K562 (cell line): ENCODE measurements around the gene HYAL3. TPM values are rescaled to one million over a fixed set of nuclear protein-coding genes. Genes with fewer than 3 reads are reported as not detected.

Source experiments
- BRD4 ChIP-seq: fragments of 200-600 bp; sonication (generic); IDR thresholded peaks from 2 replicates; pipeline ENCODE4 v1.6.1; 2017; ENCODE audit warnings: inconsistent platforms
- DNMT1 ChIP-seq: fragments of 450-650 bp; IDR thresholded peaks from 2 replicates; pipeline ENCODE4 v1.6.1; 2016; ENCODE audit warnings: antibody characterized with exemption, mild to moderate bottlenecking
- GATAD2A ChIP-seq: fragments of 450-650 bp; IDR thresholded peaks from 2 replicates; pipeline ENCODE4 v1.6.1; 2017
- MEIS2 ChIP-seq: fragments of 450-650 bp; IDR thresholded peaks from 2 replicates; pipeline ENCODE4 v1.6.1; 2014; ENCODE audit warnings: mild to moderate bottlenecking; ENCODE audit not compliant: partially characterized antibody
- MYC ChIP-seq, 2 experiments: fragments of 250-450 bp in 1 of 2; sonication (Bioruptor Pico) in 1 of 2; IDR thresholded peaks; 2 replicates each; pipeline versions ENCODE4 v1.5.1 to v1.6.1; 2012 to 2021; ENCODE audit warnings: low read depth in 2 of 2, borderline replicate concordance in 1 of 2, improper control_type of control experiment in 1 of 2, low read length in 1 of 2, mild to moderate bottlenecking in 1 of 2, moderate library complexity in 1 of 2
- POLR2AphosphoS2 ChIP-seq: IDR thresholded peaks from 2 replicates; pipeline ENCODE4 v1.6.1; 2012; ENCODE audit warnings: low read length, improper control_type of control experiment
- SMARCE1 ChIP-seq: fragments of 450-650 bp; IDR thresholded peaks from 2 replicates; pipeline ENCODE4 v1.7.1; 2016; ENCODE audit warnings: mild to moderate bottlenecking
- SP1 ChIP-seq: sonication (generic); formaldehyde crosslinking; IDR thresholded peaks from 2 replicates; pipeline ENCODE4 v1.8.1; 2022; ENCODE audit warnings: mild to moderate bottlenecking, missing genetic modification reagents
- SREBF1 ChIP-seq: fragments of 150-350 bp; IDR thresholded peaks from 2 replicates; pipeline ENCODE4 v1.6.1; 2014; ENCODE audit warnings: antibody characterized with exemption, low read depth, low read length, borderline replicate concordance
- SRF ChIP-seq, 2 experiments: fragments of 250-450, 450-650 bp in 1 of 2; sonication (Bioruptor Pico) in 1 of 2; sonication (generic) in 1 of 2; formaldehyde crosslinking; IDR thresholded peaks; 2 replicates each; pipeline versions ENCODE4 v1.5.0 to v1.5.1; 2020 to 2022; ENCODE audit warnings: mild to moderate bottlenecking in 1 of 2, missing genetic modification reagents in 1 of 2
- TARDBP ChIP-seq: fragments of 450-650 bp; IDR thresholded peaks from 2 replicates; pipeline ENCODE4 v1.6.1; 2016
- WHSC1 ChIP-seq: IDR thresholded peaks from one replicate; pipeline ENCODE4 v1.6.1; 2012; ENCODE audit warnings: low read length, control low read depth, inconsistent platforms
- ZNF79 ChIP-seq: fragments of 250-450 bp; sonication (Bioruptor Pico); IDR thresholded peaks from 2 replicates; pipeline ENCODE4 v1.4.0; 2020; ENCODE audit warnings: low read depth, mild to moderate bottlenecking, moderate library complexity
- polyA plus RNA-seq, 8 experiments: library from polyadenylated mRNA; depleted of rRNA in 4 of 8; stranded (reverse) in 5 of 8; unstranded in 3 of 8; fragments of >200 nt; fragmentation: Nextera tagmentation in 2 of 8; fragmentation: Illumina TruSeq in 1 of 8; extraction: Ambion mirVana in 2 of 8; extraction: Trizol in 1 of 8; gene quantifications; 2 replicates each; pipeline versions ENCODE4 v1.2.1 to v1.2.3, GENCODE V29; 2011 to 2014; ENCODE audit warnings: inconsistent platforms in 1 of 8, missing spikeins in 1 of 8
- total RNA-seq, 7 experiments: library from RNA; depleted of rRNA in 6 of 7; stranded (reverse); fragments of >200 nt in 6 of 7; fragmentation: Illumina TruSeq in 2 of 7; extraction: Trizol in 2 of 7; gene quantifications; 2 replicates each; pipeline versions ENCODE4 v1.2.1 to v1.2.3, GENCODE V29; 2011 to 2021; ENCODE audit warnings: low replicate concordance in 1 of 7
- TF ChIP-seq, protein P1 (sequence below), 2 experiments: fragments of 450-650 bp; formaldehyde crosslinking in 1 of 2; IDR thresholded peaks; 2 replicates each; pipeline versions ENCODE4 v1.4.0 to v1.6.1; 2014 to 2020; ENCODE audit warnings: mild to moderate bottlenecking in 2 of 2, borderline replicate concordance in 1 of 2, low read depth in 1 of 2
- TF ChIP-seq, protein P2 (sequence below): sonication (generic); formaldehyde crosslinking; IDR thresholded peaks from 2 replicates; pipeline ENCODE4 v1.8.0; 2022; ENCODE audit warnings: missing genetic modification reagents, mild to moderate bottlenecking, moderate library complexity, borderline replicate concordance
- TF ChIP-seq, protein P3 (sequence below), 3 experiments: fragments of 200-800 bp in 1 of 3; fragments of 250-450 bp in 1 of 3; fragments of 450-650 bp in 1 of 3; sonication (Bioruptor Pico) in 1 of 3; sonication (Bioruptor generic) in 1 of 3; formaldehyde crosslinking in 1 of 3; IDR thresholded peaks; 2 replicates each; pipeline versions ENCODE4 v1.6.1 to v1.8.0; 2016 to 2022; ENCODE audit warnings: mild to moderate bottlenecking in 2 of 3, missing genetic modification characterization in 2 of 3, missing compliant biosample characterization in 1 of 3, moderate library complexity in 1 of 3

Gene HYAL3
- total and polyA plus RNA-seq, 9 of the 15 experiments (the other 6 are each of a cell fraction or from before 2014, with no cell fraction given) = 0.38 to 9.1 (median 6.8) TPM

DNA sequence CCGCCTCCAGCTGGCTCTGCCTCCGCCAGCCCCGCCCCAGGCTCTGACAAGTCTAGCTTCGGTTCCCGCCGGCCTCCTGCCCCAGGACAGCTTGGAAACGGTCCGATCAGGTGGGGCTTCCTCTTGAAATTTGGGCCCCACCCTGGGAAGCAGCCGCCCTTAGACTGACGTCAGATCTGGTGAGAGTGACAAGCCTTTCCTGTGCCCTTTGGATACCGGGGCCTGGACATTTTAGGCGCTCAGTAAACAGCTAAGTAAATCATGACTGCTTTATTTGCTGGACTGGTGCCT is 378 bp upstream of the HYAL3 start (continued):
- TF ChIP-seq, protein P1, sequence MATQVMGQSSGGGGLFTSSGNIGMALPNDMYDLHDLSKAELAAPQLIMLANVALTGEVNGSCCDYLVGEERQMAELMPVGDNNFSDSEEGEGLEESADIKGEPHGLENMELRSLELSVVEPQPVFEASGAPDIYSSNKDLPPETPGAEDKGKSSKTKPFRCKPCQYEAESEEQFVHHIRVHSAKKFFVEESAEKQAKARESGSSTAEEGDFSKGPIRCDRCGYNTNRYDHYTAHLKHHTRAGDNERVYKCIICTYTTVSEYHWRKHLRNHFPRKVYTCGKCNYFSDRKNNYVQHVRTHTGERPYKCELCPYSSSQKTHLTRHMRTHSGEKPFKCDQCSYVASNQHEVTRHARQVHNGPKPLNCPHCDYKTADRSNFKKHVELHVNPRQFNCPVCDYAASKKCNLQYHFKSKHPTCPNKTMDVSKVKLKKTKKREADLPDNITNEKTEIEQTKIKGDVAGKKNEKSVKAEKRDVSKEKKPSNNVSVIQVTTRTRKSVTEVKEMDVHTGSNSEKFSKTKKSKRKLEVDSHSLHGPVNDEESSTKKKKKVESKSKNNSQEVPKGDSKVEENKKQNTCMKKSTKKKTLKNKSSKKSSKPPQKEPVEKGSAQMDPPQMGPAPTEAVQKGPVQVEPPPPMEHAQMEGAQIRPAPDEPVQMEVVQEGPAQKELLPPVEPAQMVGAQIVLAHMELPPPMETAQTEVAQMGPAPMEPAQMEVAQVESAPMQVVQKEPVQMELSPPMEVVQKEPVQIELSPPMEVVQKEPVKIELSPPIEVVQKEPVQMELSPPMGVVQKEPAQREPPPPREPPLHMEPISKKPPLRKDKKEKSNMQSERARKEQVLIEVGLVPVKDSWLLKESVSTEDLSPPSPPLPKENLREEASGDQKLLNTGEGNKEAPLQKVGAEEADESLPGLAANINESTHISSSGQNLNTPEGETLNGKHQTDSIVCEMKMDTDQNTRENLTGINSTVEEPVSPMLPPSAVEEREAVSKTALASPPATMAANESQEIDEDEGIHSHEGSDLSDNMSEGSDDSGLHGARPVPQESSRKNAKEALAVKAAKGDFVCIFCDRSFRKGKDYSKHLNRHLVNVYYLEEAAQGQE (IDR thresholded peaks at IDR 0.05; ENCODE audit: borderline replicate concordance) = 0 out of 2 replicates have a peak, but pooled peaks have one; percentile 19
- TF ChIP-seq, protein P1 (CRISPR knock-in tag; IDR thresholded peaks at IDR 0.05; ENCODE audit: low read depth) = no peak
- 0 out of 2 replicates have a peak, but pooled peaks have one; percentile 31 for TF ChIP-seq SP1 (CRISPR knock-in tag)
- no peak for TF ChIP-seq ZNF79 (CRISPR knock-in tag)
- TF ChIP-seq MYC (IDR thresholded peaks at IDR 0.05; ENCODE audit: low read depth, low read length) = 0 out of 2 replicates have a peak, but pooled peaks have one; percentile 5
- no peak for TF ChIP-seq MYC (CRISPR knock-in tag; IDR thresholded peaks at IDR 0.05; ENCODE audit: borderline replicate concordance, low read depth)
- TF ChIP-seq SMARCE1 = no peak
- no peak for TF ChIP-seq GATAD2A
- TF ChIP-seq, protein P2, sequence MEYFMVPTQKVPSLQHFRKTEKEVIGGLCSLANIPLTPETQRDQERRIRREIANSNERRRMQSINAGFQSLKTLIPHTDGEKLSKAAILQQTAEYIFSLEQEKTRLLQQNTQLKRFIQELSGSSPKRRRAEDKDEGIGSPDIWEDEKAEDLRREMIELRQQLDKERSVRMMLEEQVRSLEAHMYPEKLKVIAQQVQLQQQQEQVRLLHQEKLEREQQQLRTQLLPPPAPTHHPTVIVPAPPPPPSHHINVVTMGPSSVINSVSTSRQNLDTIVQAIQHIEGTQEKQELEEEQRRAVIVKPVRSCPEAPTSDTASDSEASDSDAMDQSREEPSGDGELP (CRISPR knock-in tag) = peak; percentile 93; the same call in 1 of the 2 replicates
- peak in 1 of 2 experiments; percentile 81; a peak in 1 of 4 replicates for TF ChIP-seq SRF (CRISPR knock-in tag; IDR thresholded peaks at IDR 0.05)
- no peak for TF ChIP-seq BRD4
- TF ChIP-seq MEIS2 = peak; percentile 61
- no peak for TF ChIP-seq WHSC1
- TF ChIP-seq SREBF1 = 0 out of 2 replicates have a peak, but pooled peaks have one; percentile 59
- peak; percentile 75 for TF ChIP-seq TARDBP
- TF ChIP-seq, protein P3, sequence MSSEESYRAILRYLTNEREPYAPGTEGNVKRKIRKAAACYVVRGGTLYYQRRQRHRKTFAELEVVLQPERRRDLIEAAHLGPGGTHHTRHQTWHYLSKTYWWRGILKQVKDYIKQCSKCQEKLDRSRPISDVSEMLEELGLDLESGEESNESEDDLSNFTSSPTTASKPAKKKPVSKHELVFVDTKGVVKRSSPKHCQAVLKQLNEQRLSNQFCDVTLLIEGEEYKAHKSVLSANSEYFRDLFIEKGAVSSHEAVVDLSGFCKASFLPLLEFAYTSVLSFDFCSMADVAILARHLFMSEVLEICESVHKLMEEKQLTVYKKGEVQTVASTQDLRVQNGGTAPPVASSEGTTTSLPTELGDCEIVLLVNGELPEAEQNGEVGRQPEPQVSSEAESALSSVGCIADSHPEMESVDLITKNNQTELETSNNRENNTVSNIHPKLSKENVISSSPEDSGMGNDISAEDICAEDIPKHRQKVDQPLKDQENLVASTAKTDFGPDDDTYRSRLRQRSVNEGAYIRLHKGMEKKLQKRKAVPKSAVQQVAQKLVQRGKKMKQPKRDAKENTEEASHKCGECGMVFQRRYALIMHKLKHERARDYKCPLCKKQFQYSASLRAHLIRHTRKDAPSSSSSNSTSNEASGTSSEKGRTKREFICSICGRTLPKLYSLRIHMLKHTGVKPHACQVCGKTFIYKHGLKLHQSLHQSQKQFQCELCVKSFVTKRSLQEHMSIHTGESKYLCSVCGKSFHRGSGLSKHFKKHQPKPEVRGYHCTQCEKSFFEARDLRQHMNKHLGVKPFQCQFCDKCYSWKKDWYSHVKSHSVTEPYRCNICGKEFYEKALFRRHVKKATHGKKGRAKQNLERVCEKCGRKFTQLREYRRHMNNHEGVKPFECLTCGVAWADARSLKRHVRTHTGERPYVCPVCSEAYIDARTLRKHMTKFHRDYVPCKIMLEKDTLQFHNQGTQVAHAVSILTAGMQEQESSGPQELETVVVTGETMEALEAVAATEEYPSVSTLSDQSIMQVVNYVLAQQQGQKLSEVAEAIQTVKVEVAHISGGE (CRISPR knock-in tag; IDR thresholded peaks at IDR 0.05) = peak in 1 of 3 experiments; percentile 52; a peak in 2 of 6 replicates
- TF ChIP-seq POLR2AphosphoS2 = peak; percentile 21; the same call in 1 of the 2 replicates
- TF ChIP-seq DNMT1 = no peak
